MM.1S (cell line): ENCODE measurements around the gene ZNF525.

ENCODE experiments used
- DNase-seq: peaks from one replicate; pipeline ENCODE4 v3.0.0-alpha.2; 2015
- H2AFZ ChIP-seq: fragments of 300-600 bp; sonication (generic); 2 replicates; pipeline ENCODE4 v1.6.0; 2016; ENCODE audit warnings: antibody characterized with exemption, low read length
- H3F3A ChIP-seq: fragments of 300-600 bp; sonication (generic); 2 replicates; pipeline ENCODE4 v1.6.1; 2016; ENCODE audit warnings: mild to moderate bottlenecking, antibody characterized with exemption, low read length, moderate library complexity, mixed read lengths; ENCODE audit not compliant: insufficient read depth
- H3K27ac ChIP-seq: fragments of 300-600 bp; sonication (generic); 2 replicates; pipeline ENCODE4 v1.5.1; 2016; ENCODE audit warnings: mild to moderate bottlenecking, low read length
- H3K27me3 ChIP-seq: fragments of 300-600 bp; sonication (generic); replicated peaks from 2 replicates; pipeline ENCODE4 v1.6.0; 2016; ENCODE audit warnings: low read length; ENCODE audit not compliant: insufficient read depth
- H3K36me3 ChIP-seq: fragments of 300-600 bp; sonication (generic); replicated peaks from 2 replicates; pipeline ENCODE4 v1.6.1; 2016; ENCODE audit warnings: mild to moderate bottlenecking, low read length, mixed read lengths; ENCODE audit not compliant: insufficient read depth
- H3K4me1 ChIP-seq: fragments of 300-600 bp; sonication (generic); 2 replicates; pipeline ENCODE4 v1.6.1; 2016; ENCODE audit warnings: low read length, mixed read lengths
- H3K4me2 ChIP-seq: fragments of 300-600 bp; sonication (generic); 2 replicates; pipeline ENCODE4 v1.6.0; 2016; ENCODE audit warnings: low read depth, low read length
- H3K4me3 ChIP-seq: fragments of 300-600 bp; sonication (generic); 2 replicates; pipeline ENCODE4 v1.5.1; 2016; ENCODE audit warnings: low read length, mixed read lengths
- H3K79me2 ChIP-seq: fragments of 300-600 bp; sonication (generic); 2 replicates; pipeline ENCODE4 v1.6.1; 2016; ENCODE audit warnings: mixed run types, low read length, mixed read lengths
- H3K9ac ChIP-seq: fragments of 300-600 bp; sonication (generic); 2 replicates; pipeline ENCODE4 v1.6.1; 2016; ENCODE audit warnings: low read length, mixed read lengths
- H3K9me2 ChIP-seq: fragments of 300-600 bp; sonication (generic); replicated peaks from 2 replicates; pipeline ENCODE4 v1.6.1; 2016; ENCODE audit warnings: mild to moderate bottlenecking, low read length, mixed read lengths; ENCODE audit not compliant: insufficient read depth
- H3K9me3 ChIP-seq: fragments of 300-600 bp; sonication (generic); replicated peaks from 2 replicates; pipeline ENCODE4 v1.6.1; 2016; ENCODE audit warnings: mild to moderate bottlenecking, low read length, mixed read lengths; ENCODE audit not compliant: insufficient read depth
- H4K20me1 ChIP-seq: fragments of 300-600 bp; sonication (generic); 2 replicates; pipeline ENCODE4 v1.6.1; 2016; ENCODE audit warnings: mild to moderate bottlenecking, low read length, moderate library complexity, mixed read lengths; ENCODE audit not compliant: insufficient read depth
- CTCF ChIP-seq: fragments of 300-600 bp; sonication (generic); IDR thresholded peaks from 2 replicates; pipeline ENCODE4 v1.5.1; 2016; ENCODE audit warnings: antibody characterized with exemption, low read length, mixed read lengths
- EZH2 ChIP-seq: fragments of 300-600 bp; sonication (generic); optimal IDR thresholded peaks from 2 replicates; pipeline ENCODE3; 2017; ENCODE audit warnings: low read depth, mild to moderate bottlenecking, antibody characterized with exemption, low read length, mixed read lengths
- EZH2phosphoT487 ChIP-seq: fragments of 300-600 bp; sonication (generic); IDR thresholded peaks from 2 replicates; pipeline ENCODE4 v1.6.1; 2018; ENCODE audit warnings: antibody characterized with exemption, low read length

The ZNF525 gene

GRCh38 chr19:53374288-53374687, 8.8 kb downstream of the ZNF525 start:
- H3K4me1 ChIP-seq: no peaks in the 10 kb centered on the region
- H3K27me3 ChIP-seq: no peaks in the 10 kb centered on the region
- no peak overlapping the region for H3K27ac ChIP-seq
- no peak overlapping the region for H2AFZ ChIP-seq
- H3K36me3 ChIP-seq: no peaks in the 10 kb centered on the region
- DNase-seq: no peak
- H3K9me2 ChIP-seq: no peaks in the 10 kb centered on the region
- no peak overlapping the region for H3K4me3 ChIP-seq
- H4K20me1 ChIP-seq: no peaks in the 10 kb centered on the region
- H3K9me3 ChIP-seq: no peaks in the 10 kb centered on the region
- no peaks in the 10 kb centered on the region for H3F3A ChIP-seq
- no peak overlapping the region for H3K4me2 ChIP-seq
- H3K79me2 ChIP-seq: no peaks in the 10 kb centered on the region
- H3K9ac ChIP-seq: no peak overlapping the region
- TF ChIP-seq EZH2phosphoT487 (no peak), EZH2 (no peak), CTCF (no peak)

GRCh38 chr19:53374743-53375142, 9.2 kb downstream of the ZNF525 start:
- Histone ChIP-seq H3K79me2 (no peaks in the 10 kb centered on the region), H3K9me2 (no peaks in the 10 kb centered on the region), H3K36me3 (no peaks in the 10 kb centered on the region), H3K27me3 (no peaks in the 10 kb centered on the region), H3K9ac (no peak overlapping the region), H3F3A (no peaks in the 10 kb centered on the region), H4K20me1 (no peaks in the 10 kb centered on the region), H3K4me3 (no peak overlapping the region), H3K4me2 (no peak overlapping the region), H2AFZ (no peak overlapping the region), H3K4me1 (no peaks in the 10 kb centered on the region), H3K9me3 (no peaks in the 10 kb centered on the region), H3K27ac (no peak overlapping the region)
- DNase-seq: no peak
- TF ChIP-seq EZH2 (no peak), CTCF (no peak), EZH2phosphoT487 (no peak)

GRCh38 chr19:53381376-53381775, 15.9 kb downstream of the ZNF525 start:
- no peak overlapping the region for H3K9ac ChIP-seq
- no peaks in the 10 kb centered on the region for H3K27me3 ChIP-seq
- H2AFZ ChIP-seq: no peak overlapping the region
- no peaks in the 10 kb centered on the region for H3K9me2 ChIP-seq
- no peaks in the 10 kb centered on the region for H4K20me1 ChIP-seq
- H3K4me1 ChIP-seq: no peaks in the 10 kb centered on the region
- H3K36me3 ChIP-seq: no peaks in the 10 kb centered on the region
- TF ChIP-seq EZH2phosphoT487 (no peak), CTCF (no peak), EZH2 (no peak)
- no peak overlapping the region for H3K4me2 ChIP-seq
- no peaks in the 10 kb centered on the region for H3K79me2 ChIP-seq
- no peak for DNase-seq
- H3K27ac ChIP-seq: no peak overlapping the region
- H3F3A ChIP-seq: no peaks in the 10 kb centered on the region
- no peaks in the 10 kb centered on the region for H3K9me3 ChIP-seq
- H3K4me3 ChIP-seq: no peak overlapping the region
